ENCODE measurements around the gene CBARP.

The CBARP gene

GRCh38 chr19:1182068-1182467 is 55.7 kb downstream of the CBARP start:
- no peak overlapping the region for H3K27ac ChIP-seq (ENCODE audit: low read length)
- H3K4me1 ChIP-seq (ENCODE audit: low read length), result peaks cover 43% of the 10 kb centered on the region
- no peaks in the 10 kb centered on the region for H3K27me3 ChIP-seq (ENCODE audit: low read depth, low read length)
- no peak overlapping the region for H2AFZ ChIP-seq (ENCODE audit: low read depth, low read length)
- TF ChIP-seq EZH2phosphoT487 (IDR thresholded peaks at IDR 0.05; ENCODE audit: low read depth) (no peak), CTCF (IDR thresholded peaks at IDR 0.05; ENCODE audit: low read depth, low read length) (no peak)
- H3K79me2 ChIP-seq (ENCODE audit: low read length), result no peaks in the 10 kb centered on the region
- H3K4me3 ChIP-seq (ENCODE audit: low read length), result no peak overlapping the region
- no peaks in the 10 kb centered on the region for H3K9me3 ChIP-seq (ENCODE audit: insufficient read depth, low read length)
- no peak overlapping the region for H3K9ac ChIP-seq (ENCODE audit: low read length)
- no peaks in the 10 kb centered on the region for H3K36me3 ChIP-seq (replicated peaks; ENCODE audit: low read depth, low read length)
- H3K4me2 ChIP-seq (ENCODE audit: low read length), result no peak overlapping the region
- H4K20me1 ChIP-seq (ENCODE audit: insufficient read depth, low read length), result no peaks in the 10 kb centered on the region

DNA sequence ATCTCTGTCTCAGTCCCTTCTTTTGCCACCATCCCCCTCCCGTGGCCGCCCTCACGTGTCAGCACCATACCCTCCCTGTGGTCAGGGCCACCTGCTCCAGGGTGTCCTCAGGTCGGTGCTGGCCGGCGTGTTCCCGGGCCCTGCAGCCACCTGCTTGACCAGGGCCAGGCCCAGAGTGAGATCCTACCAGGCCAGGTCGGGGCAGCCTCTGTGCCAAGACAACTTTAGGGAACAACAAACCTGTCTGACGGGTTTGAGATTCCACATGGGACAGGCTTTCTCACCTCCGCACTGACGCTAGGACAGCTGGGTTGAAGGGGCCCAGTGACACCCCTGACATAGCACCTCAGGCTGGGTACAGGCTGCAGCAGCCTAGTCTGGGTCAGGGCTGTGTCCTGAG is 56.2 kb downstream of the CBARP start:
- Histone ChIP-seq H2AFZ (ENCODE audit: low read depth, low read length) (no peak overlapping the region), H3K79me2 (ENCODE audit: low read length) (no peaks in the 10 kb centered on the region), H3K9me3 (ENCODE audit: insufficient read depth, low read length) (no peaks in the 10 kb centered on the region), H3K4me2 (ENCODE audit: low read length) (no peak overlapping the region), H3K4me3 (ENCODE audit: low read length) (no peak overlapping the region), H3K27ac (ENCODE audit: low read length) (no peak overlapping the region), H4K20me1 (ENCODE audit: insufficient read depth, low read length) (no peaks in the 10 kb centered on the region), H3K4me1 (ENCODE audit: low read length) (peaks cover 43% of the 10 kb centered on the region), H3K9ac (ENCODE audit: low read length) (no peak overlapping the region), H3K27me3 (ENCODE audit: low read depth, low read length) (no peaks in the 10 kb centered on the region), H3K36me3 (replicated peaks; ENCODE audit: low read depth, low read length) (no peaks in the 10 kb centered on the region)
- TF ChIP-seq EZH2phosphoT487 (IDR thresholded peaks at IDR 0.05; ENCODE audit: low read depth), result no peak
- TF ChIP-seq CTCF (IDR thresholded peaks at IDR 0.05; ENCODE audit: low read depth, low read length), result no peak
